GM13976 (cell line): ENCODE results near the gene EHMT1.
A peak's percentile ranks its signal among the peaks of the same experiment; 100 is the strongest.

ENCODE experiments used
- DNase-seq: peaks from one replicate; pipeline ENCODE4 v3.0.0; 2012; ENCODE audit warnings: low spot score
- CTCF ChIP-seq: IDR thresholded peaks from 2 replicates; pipeline ENCODE4 v1.5.1; 2012; ENCODE audit warnings: borderline replicate concordance, mild to moderate bottlenecking; ENCODE audit not compliant: insufficient read depth; ENCODE audit errors: extremely low read depth, missing control alignments, control extremely low read depth
- in situ Hi-C: fragments of 300-500 bp; cut with MboI; formaldehyde crosslinking; loops from one replicate; pipeline ENCODE4 v1.12.0; 2022; ENCODE audit warnings: low sequenced_read_pairs, mixed read lengths, inconsistent platforms; ENCODE audit not compliant: unreplicated experiment

The EHMT1 gene

DNA sequence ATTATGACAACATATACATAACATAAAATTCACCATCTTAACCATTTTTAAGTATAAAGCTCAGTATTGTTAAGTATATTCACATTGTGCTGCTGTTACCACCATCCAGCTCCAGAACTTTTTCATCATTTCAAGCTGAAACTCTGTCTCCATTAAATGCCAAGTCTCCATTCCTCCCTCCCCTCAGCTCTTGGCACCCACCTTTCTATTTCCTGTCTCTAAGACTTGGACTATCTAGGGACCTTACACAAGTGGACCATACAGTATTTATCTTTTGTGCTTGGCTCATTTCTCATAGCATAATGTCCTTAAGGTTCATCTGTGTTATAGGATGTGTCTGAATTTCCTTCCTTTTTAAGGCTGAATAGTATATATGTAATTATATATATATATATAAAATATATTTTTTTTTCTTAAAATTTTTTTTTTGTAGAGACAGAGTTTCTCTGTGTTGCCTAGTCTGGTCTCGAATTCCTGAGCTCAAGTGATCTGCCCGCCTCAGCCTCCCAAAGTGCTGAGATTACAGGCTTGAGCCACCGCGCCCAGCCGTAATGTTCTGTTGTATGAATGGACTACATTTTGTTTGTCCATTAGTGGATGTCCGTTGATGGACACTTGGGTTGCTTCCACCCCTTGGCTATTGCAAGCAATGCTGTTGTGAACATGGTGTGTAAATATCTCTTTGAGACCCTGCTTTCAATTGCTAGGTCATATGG is 72.3 kb downstream of the EHMT1 start:
- DNase-seq = no peak
- TF ChIP-seq CTCF = no peak
- in situ Hi-C loops = no loop called here

- in situ Hi-C loops = no loop called here
- TF ChIP-seq CTCF = no peak
- peak; percentile 41 for DNase-seq
Measured at GRCh38 chr9:137691646-137692351, 73.0 kb downstream of the EHMT1 start.

- TF ChIP-seq CTCF = no peak
- no peak for DNase-seq
- in situ Hi-C loops = no loop called here
Measured at GRCh38 chr9:137694236-137694959, 75.6 kb downstream of the EHMT1 start.

- peak; percentile 1 for TF ChIP-seq CTCF
- DNase-seq = peak; percentile 75
- in situ Hi-C loops = no loop called here
Measured at GRCh38 chr9:137694962-137695875, 76.4 kb downstream of the EHMT1 start.

GRCh38 chr9:137696136-137696925 is 77.5 kb downstream of the EHMT1 start:
- in situ Hi-C loops = no loop called here
- TF ChIP-seq CTCF = no peak
- DNase-seq = no peak
